Erythroblast (primary cell): ENCODE measurements around the gene CHST15.

Source experiments
- GATA1 ChIP-seq: IDR thresholded peaks from 2 replicates; pipeline ENCODE4 v1.6.1; 2011; ENCODE audit warnings: low read depth, mild to moderate bottlenecking, control low read depth, low read length, moderate library complexity
- POLR2A ChIP-seq: IDR thresholded peaks from 2 replicates; pipeline ENCODE4 v1.6.1; 2011; ENCODE audit warnings: mild to moderate bottlenecking, low read length

DNA sequence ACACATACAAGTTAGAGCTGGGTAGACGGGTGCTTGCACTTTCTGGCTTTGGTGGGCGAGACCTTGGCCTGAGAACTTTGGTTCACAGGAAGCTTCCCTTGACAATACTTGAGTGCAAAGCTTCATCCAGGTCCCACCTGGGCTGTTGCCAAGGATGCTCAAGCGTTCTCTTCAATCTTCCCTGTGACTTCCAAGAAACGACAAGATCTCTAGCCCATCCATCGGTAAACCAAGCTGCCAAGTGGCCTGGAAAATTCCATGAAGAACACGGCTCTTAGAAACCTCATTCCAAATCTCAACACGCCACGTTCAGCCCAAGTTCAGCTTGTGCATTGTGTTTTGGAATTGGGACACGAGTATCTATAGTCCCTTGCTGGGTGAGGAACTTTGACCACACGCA, 84.7 kb downstream of the CHST15 start:
- TF ChIP-seq POLR2A, result no peak
- no peak for TF ChIP-seq GATA1
